GM19452 (cell line): Measurements from ENCODE around the gene TLR7.

Source experiments
- ATAC-seq: cut with Tn5 transposase; IDR thresholded peaks from one replicate; pipeline ENCODE4 v1.9.1; 2021; ENCODE audit not compliant: unreplicated experiment

TLR7 gene

GRCh38 chrX:12890467-12890866 is 23.6 kb downstream of the TLR7 start:
- peak; percentile 61 for ATAC-seq

GRCh38 chrX:12891171-12891570 is 24.3 kb downstream of the TLR7 start:
- ATAC-seq, result no peak

- ATAC-seq, result peak; percentile 47
Measured at GRCh38 chrX:12891915-12892506, 25.1 kb downstream of the TLR7 start.

GRCh38 chrX:12892716-12893115 is 25.8 kb downstream of the TLR7 start:
- ATAC-seq, result no peak

GRCh38 chrX:12894074-12895030 is 27.5 kb downstream of the TLR7 start:
- ATAC-seq, result no peak

- no peak for ATAC-seq
Measured at GRCh38 chrX:12895866-12896265, 29.0 kb downstream of the TLR7 start.

- no peak for ATAC-seq
Measured at GRCh38 chrX:12896935-12897334, 30.1 kb downstream of the TLR7 start.

- no peak for ATAC-seq
Measured at GRCh38 chrX:12898073-12898472, 31.2 kb downstream of the TLR7 start.

GRCh38 chrX:12899506-12899905 is 32.6 kb downstream of the TLR7 start:
- no peak for ATAC-seq

- ATAC-seq, result no peak
Measured at GRCh38 chrX:12901486-12901885, 34.6 kb downstream of the TLR7 start.

- ATAC-seq, result no peak
Measured at GRCh38 chrX:12903646-12904045, 36.8 kb downstream of the TLR7 start.

- ATAC-seq, result no peak
Measured at GRCh38 chrX:12906046-12906761, 39.3 kb downstream of the TLR7 start, which contains the start of gene TLR8. TLR8 (plus strand) TSS chrX:12906620; CDS start chrX:12906707, 87 bp downstream.

GRCh38 chrX:12910423-12911121 is 43.7 kb downstream of the TLR7 start:
- ATAC-seq, result no peak

- ATAC-seq, result no peak
Measured at GRCh38 chrX:12911122-12911470, 44.2 kb downstream of the TLR7 start.

- no peak for ATAC-seq
Measured at GRCh38 chrX:12912791-12913482, 46.1 kb downstream of the TLR7 start.

- no peak for ATAC-seq
Measured at GRCh38 chrX:12917753-12918152, 50.9 kb downstream of the TLR7 start.

- ATAC-seq, result no peak
Measured at GRCh38 chrX:12919051-12919450, 52.2 kb downstream of the TLR7 start.

- ATAC-seq, result no peak
Measured at GRCh38 chrX:12919620-12920019, 52.7 kb downstream of the TLR7 start.

GRCh38 chrX:12920990-12921389 is 54.1 kb downstream of the TLR7 start:
- ATAC-seq, result no peak

- no peak for ATAC-seq
Measured at GRCh38 chrX:12921886-12922598, 55.2 kb downstream of the TLR7 start.
